ENCODE results near the gene ATP12A.
A peak's percentile ranks its signal among the peaks of the same experiment; 100 is the strongest.

Gene ATP12A

GRCh38 chr13:24748061-24748400, 67.8 kb downstream of the ATP12A start:
- no peak overlapping the region for H3K27ac Mint-ChIP-seq
- no peaks in the 10 kb centered on the region for H3K36me3 Mint-ChIP-seq (ENCODE audit: low read depth)
- H3K9me3 Mint-ChIP-seq: no peaks in the 10 kb centered on the region
- no peak for TF ChIP-seq CTCF (IDR thresholded peaks at IDR 0.05)
- no peak for DNase-seq
- H3K4me1 Mint-ChIP-seq: peaks cover 17% of the 10 kb centered on the region
- H3K27me3 Mint-ChIP-seq (ENCODE audit: low read depth, poor library complexity): peaks cover 82% of the 10 kb centered on the region
- peak overlapping the region; percentile 82 for H3K4me3 Mint-ChIP-seq

- no peaks in the 10 kb centered on the region for H3K9me3 Mint-ChIP-seq
- H3K36me3 Mint-ChIP-seq (ENCODE audit: low read depth): no peaks in the 10 kb centered on the region
- peaks cover 16% of the 10 kb centered on the region for H3K27me3 Mint-ChIP-seq (ENCODE audit: low read depth, poor library complexity)
- H3K27ac Mint-ChIP-seq: no peak overlapping the region
- DNase-seq: no peak
- H3K4me1 Mint-ChIP-seq: no peaks in the 10 kb centered on the region
- no peak for TF ChIP-seq CTCF (IDR thresholded peaks at IDR 0.05)
- no peak overlapping the region for H3K4me3 Mint-ChIP-seq
These were observed 79.0 kb downstream of the ATP12A start for GRCh38 chr13:24759197-24759596.
